Left ventricle myocardium inferior (tissue), 1 donor: ENCODE results near the gene JUN. TPM values are rescaled to one million over a fixed set of nuclear protein-coding genes. Genes with fewer than 3 reads are reported as not detected.

Experiments used
- DNase-seq: peaks from one replicate; pipeline ENCODE4 v3.0.0-alpha.2; 2020
- H3K27ac ChIP-seq: fragments of 200-600 bp; replicated peaks from 2 replicates; pipeline ENCODE4 v1.8.0; 2021
- H3K27me3 ChIP-seq: fragments of 200-600 bp; 2 replicates; pipeline ENCODE4 v1.8.0; 2021; ENCODE audit warnings: low read depth
- H3K36me3 ChIP-seq: fragments of 200-600 bp; 2 replicates; pipeline ENCODE4 v1.8.0; 2021
- H3K4me1 ChIP-seq: fragments of 200-600 bp; 2 replicates; pipeline ENCODE4 v1.8.0; 2021
- H3K4me3 ChIP-seq: fragments of 200-600 bp; 2 replicates; pipeline ENCODE4 v1.8.0; 2021; ENCODE audit warnings: mild to moderate bottlenecking, moderate library complexity
- H3K9me3 ChIP-seq: fragments of 200-600 bp; replicated peaks from 2 replicates; pipeline ENCODE4 v1.8.0; 2021
- CTCF ChIP-seq: fragments of 200-600 bp; IDR thresholded peaks from 2 replicates; pipeline ENCODE4 v1.8.0; 2021; ENCODE audit warnings: antibody characterized with exemption, mild to moderate bottlenecking, borderline replicate concordance
- intact Hi-C: fragments of 100-400 bp; cut with micrococcal nuclease; formaldehyde crosslinking; loops from one replicate; pipeline ENCODE4 v1.11.0; 2022
- total RNA-seq: library from RNA; stranded (reverse); fragmentation: NEBNext Ultra II Directional; extraction: Animal tissue kit (Norgen Biotek cat#: 25700); gene quantifications from one replicate; pipeline ENCODE4 v1.2.1, GENCODE V29; 2021
- donor health status: DM: no; HTN: yes; CAD: no; lungs with severe emphysema.

The JUN gene
- total RNA-seq, 1 donor from 2014 or later: 101 TPM

GRCh38 chr1:58780411-58780810 is 3.4 kb downstream of the JUN start:
- DNase-seq: no peak
- no peaks in the 10 kb centered on the region for H3K27me3 ChIP-seq
- H3K27ac ChIP-seq: peak overlapping the region; percentile 99
- peaks cover 12% of the 10 kb centered on the region for H3K36me3 ChIP-seq
- intact Hi-C loops: loop anchor here (10.0 kb wide), 4 partner anchors 124 to 914 kb away; partner anchors contain the start of gene FGGY
- no peak for TF ChIP-seq CTCF
- H3K4me3 ChIP-seq: peak overlapping the region; percentile 94
- H3K4me1 ChIP-seq: peaks cover 46% of the 10 kb centered on the region
- no peaks in the 10 kb centered on the region for H3K9me3 ChIP-seq

- Histone ChIP-seq H3K9me3 (no peaks in the 10 kb centered on the region), H3K4me3 (peak overlapping the region; percentile 94)
Observed at GRCh38 chr1:58779801-58780382, 4.0 kb downstream of the JUN start.

GRCh38 chr1:58779059-58779754 is 4.6 kb downstream of the JUN start:
- H3K4me3 ChIP-seq: no peak overlapping the region
- intact Hi-C loops: no loop called here

More at GRCh38 chr1:58779801-58780382, 4.0 kb downstream of the JUN start:
- peaks cover 42% of the 10 kb centered on the region for H3K4me1 ChIP-seq
- H3K36me3 ChIP-seq: peaks cover 12% of the 10 kb centered on the region
- intact Hi-C loops: loop anchor here (10.0 kb wide), 4 partner anchors 125 to 915 kb away; partner anchors contain the start of gene FGGY
- no peak for TF ChIP-seq CTCF
- peak overlapping the region; percentile 99 for H3K27ac ChIP-seq
- DNase-seq: peak; percentile 15
- no peaks in the 10 kb centered on the region for H3K27me3 ChIP-seq

GRCh38 chr1:58778385-58779000 is 5.4 kb downstream of the JUN start:
- intact Hi-C loops: no loop called here
- Histone ChIP-seq H3K27ac (peak overlapping the region; percentile 6), H3K4me3 (no peak overlapping the region), H3K27me3 (no peaks in the 10 kb centered on the region), H3K4me1 (peaks cover 53% of the 10 kb centered on the region), H3K36me3 (peaks cover 12% of the 10 kb centered on the region), H3K9me3 (no peaks in the 10 kb centered on the region)
- no peak for TF ChIP-seq CTCF
- DNase-seq: no peak

More at GRCh38 chr1:58779059-58779754, 4.6 kb downstream of the JUN start:
- Histone ChIP-seq H3K27ac (peak overlapping the region; percentile 99), H3K27me3 (no peaks in the 10 kb centered on the region), H3K9me3 (no peaks in the 10 kb centered on the region), H3K4me1 (peaks cover 48% of the 10 kb centered on the region), H3K36me3 (peaks cover 12% of the 10 kb centered on the region)
- no peak for TF ChIP-seq CTCF
- DNase-seq: no peak

- no peaks in the 10 kb centered on the region for H3K27me3 ChIP-seq
- no peak for TF ChIP-seq CTCF
- DNase-seq: no peak
- intact Hi-C loops: no loop called here
- H3K9me3 ChIP-seq: no peaks in the 10 kb centered on the region
- peaks cover 23% of the 10 kb centered on the region for H3K4me1 ChIP-seq
- no peaks in the 10 kb centered on the region for H3K36me3 ChIP-seq
- no peak overlapping the region for H3K4me3 ChIP-seq
- H3K27ac ChIP-seq: peak overlapping the region; percentile 81
Observed at GRCh38 chr1:58774027-58774426, 9.8 kb downstream of the JUN start.
